GM12801 (cell line): Measurements from ENCODE around the gene GAREM1.

Experiments
- TF ChIP-seq, protein P1 (sequence below): IDR thresholded peaks from one replicate; pipeline ENCODE4 v1.5.1; 2011; ENCODE audit warnings: control low read depth; ENCODE audit not compliant: insufficient read length; ENCODE audit errors: extremely low read depth

Gene GAREM1

GRCh38 chr18:32242395-32242794, 228.3 kb downstream of the GAREM1 start:
- TF ChIP-seq, protein P1, sequence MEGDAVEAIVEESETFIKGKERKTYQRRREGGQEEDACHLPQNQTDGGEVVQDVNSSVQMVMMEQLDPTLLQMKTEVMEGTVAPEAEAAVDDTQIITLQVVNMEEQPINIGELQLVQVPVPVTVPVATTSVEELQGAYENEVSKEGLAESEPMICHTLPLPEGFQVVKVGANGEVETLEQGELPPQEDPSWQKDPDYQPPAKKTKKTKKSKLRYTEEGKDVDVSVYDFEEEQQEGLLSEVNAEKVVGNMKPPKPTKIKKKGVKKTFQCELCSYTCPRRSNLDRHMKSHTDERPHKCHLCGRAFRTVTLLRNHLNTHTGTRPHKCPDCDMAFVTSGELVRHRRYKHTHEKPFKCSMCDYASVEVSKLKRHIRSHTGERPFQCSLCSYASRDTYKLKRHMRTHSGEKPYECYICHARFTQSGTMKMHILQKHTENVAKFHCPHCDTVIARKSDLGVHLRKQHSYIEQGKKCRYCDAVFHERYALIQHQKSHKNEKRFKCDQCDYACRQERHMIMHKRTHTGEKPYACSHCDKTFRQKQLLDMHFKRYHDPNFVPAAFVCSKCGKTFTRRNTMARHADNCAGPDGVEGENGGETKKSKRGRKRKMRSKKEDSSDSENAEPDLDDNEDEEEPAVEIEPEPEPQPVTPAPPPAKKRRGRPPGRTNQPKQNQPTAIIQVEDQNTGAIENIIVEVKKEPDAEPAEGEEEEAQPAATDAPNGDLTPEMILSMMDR = no peak

DNA sequence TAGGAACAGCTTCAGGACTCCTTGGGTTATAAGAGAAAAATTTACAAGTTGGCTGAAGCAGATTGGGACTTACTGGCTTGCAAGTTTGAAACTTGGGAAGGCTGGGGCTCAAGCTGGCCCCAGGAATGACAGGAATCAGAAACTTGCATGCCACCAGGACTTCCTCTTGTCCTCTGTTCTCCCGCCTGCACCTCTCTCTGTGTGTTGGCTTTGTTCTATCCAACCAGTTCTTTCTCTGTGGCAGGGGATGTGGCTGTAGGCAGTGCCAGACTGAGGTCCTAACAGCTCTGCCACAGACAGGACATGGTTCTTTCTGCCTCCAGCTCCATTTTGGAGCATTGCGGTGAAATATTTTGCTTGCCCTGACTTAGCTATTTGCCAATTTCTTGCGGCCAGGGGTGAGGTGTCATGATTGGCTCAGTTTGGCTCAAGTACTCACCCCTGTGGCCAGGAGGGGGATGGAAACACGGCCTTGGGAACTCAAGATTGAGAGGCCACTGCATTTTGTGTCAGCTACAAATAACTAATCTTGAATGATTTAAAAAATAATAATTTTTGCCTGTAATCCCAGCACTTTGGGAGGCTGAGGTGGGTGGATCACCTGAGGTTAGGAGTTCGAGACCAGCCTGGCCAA, 231.9 kb downstream of the GAREM1 start:
- TF ChIP-seq, protein P1 = no peak

GRCh38 chr18:32237049-32237448, 233.6 kb downstream of the GAREM1 start:
- TF ChIP-seq, protein P1 = no peak

DNA sequence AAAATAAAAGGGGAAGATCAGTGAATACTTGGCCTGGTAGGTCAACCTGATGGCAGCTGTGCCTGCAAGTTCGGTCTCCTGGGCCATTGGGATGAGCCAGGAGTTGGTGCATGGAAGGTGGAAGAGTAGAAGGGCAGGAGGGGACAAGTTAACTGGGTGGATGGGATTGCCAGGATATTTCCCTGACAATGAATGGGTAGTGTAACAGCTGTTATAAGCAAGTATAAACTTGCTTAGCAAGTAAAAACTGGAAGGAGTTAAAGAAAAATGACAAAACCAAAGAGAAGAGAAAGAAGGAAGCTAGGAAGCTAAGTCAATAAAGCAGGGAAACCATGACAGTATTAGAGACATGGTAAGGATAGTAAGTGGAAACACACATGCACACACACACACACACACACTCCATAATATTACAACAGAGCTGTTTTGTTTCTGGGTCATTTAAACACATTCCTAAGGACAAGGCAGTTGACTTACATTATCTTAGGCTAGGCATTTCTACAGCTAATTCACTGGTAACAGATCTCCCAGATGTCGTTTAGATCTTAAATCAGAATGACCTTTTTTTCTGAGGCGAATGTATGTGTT, 251.2 kb downstream of the GAREM1 start:
- TF ChIP-seq, protein P1 = no peak

- TF ChIP-seq, protein P1 = no peak
These were observed 254.3 kb downstream of the GAREM1 start for GRCh38 chr18:32216390-32216789.

- TF ChIP-seq, protein P1 = no peak
These were observed 257.0 kb downstream of the GAREM1 start for GRCh38 chr18:32213693-32214092.
